HL-60 (cell line): Measurements from ENCODE around the gene MAPK10.

ENCODE experiments used
- DNase-seq, 2 experiments: peaks; one replicate each; pipeline ENCODE4 v3.0.0-alpha.2; 2010 to 2020; ENCODE audit warnings: low read depth in 1 of 2, low spot score in 1 of 2
- H3K27ac ChIP-seq: fragments of 250-450 bp; sonication (Bioruptor Pico); replicated peaks from 2 replicates; pipeline ENCODE4 v1.5.1; 2020; ENCODE audit warnings: mild to moderate bottlenecking, moderate library complexity
- H3K27me3 ChIP-seq: fragments of 250-450 bp; sonication (Bioruptor Pico); 2 replicates; pipeline ENCODE4 v1.5.1; 2021; ENCODE audit warnings: mild to moderate bottlenecking, moderate library complexity; ENCODE audit not compliant: insufficient read depth, poor library complexity, severe bottlenecking
- H3K4me3 ChIP-seq: replicated peaks from 2 replicates; pipeline ENCODE4 v1.5.1; 2011; ENCODE audit warnings: mild to moderate bottlenecking, control low read depth, low read length; ENCODE audit not compliant: insufficient read depth
- CTCF ChIP-seq: IDR thresholded peaks from one replicate; pipeline ENCODE4 v1.5.1; 2011; ENCODE audit warnings: low read length, control low read depth, inconsistent platforms; ENCODE audit not compliant: insufficient read depth
- GABPA ChIP-seq: IDR thresholded peaks from 2 replicates; pipeline ENCODE4 v1.6.1; 2012; ENCODE audit warnings: low read depth
- POLR2AphosphoS5 ChIP-seq: IDR thresholded peaks from 2 replicates; pipeline ENCODE4 v1.6.1; 2012; ENCODE audit warnings: low read depth
- REST ChIP-seq: IDR thresholded peaks from 2 replicates; pipeline ENCODE4 v1.6.1; 2012; ENCODE audit warnings: low read depth; ENCODE audit not compliant: insufficient replicate concordance
- SPI1 ChIP-seq: IDR thresholded peaks from 2 replicates; pipeline ENCODE4 v1.6.1; 2012; ENCODE audit warnings: low read depth, mild to moderate bottlenecking, borderline replicate concordance
- long read RNA-seq: library from polyadenylated mRNA; unstranded; transcript quantifications from one replicate; pipeline ENCODE4 v2.0.0, GENCODE V29; 2020

MAPK10 gene
- long read RNA-seq, partial matches to known transcripts = 0 of 2 reads
- long read RNA-seq, other reads (novel, unspliced or antisense) = 2 of 2 reads

GRCh38 chr4:86359944-86360478 lies at the start of gene MAPK10:
Gene MAPK10, minus strand, starts transcription at chr4:86360053.
- Histone ChIP-seq H3K27me3 (no peaks in the 10 kb centered on the region), H3K27ac (no peak within 1 kb of the TSS), H3K4me3 (no peak within 1 kb of the TSS)
- peak; percentile 61 to 70 for DNase-seq
- TF ChIP-seq GABPA = no peak
- TF ChIP-seq SPI1 = peak; percentile 77; the same call in 1 of the 2 replicates

- TF ChIP-seq GABPA (no peak), POLR2AphosphoS5 (no peak)
- Histone ChIP-seq H3K27ac (no peak overlapping the region), H3K27me3 (no peaks in the 10 kb centered on the region), H3K4me3 (no peak overlapping the region)
- DNase-seq = no peak
Measured at GRCh38 chr4:86403575-86403974, 43.7 kb upstream of the MAPK10 start.

- H3K27ac ChIP-seq = no peak overlapping the region
- DNase-seq = no peak
- TF ChIP-seq GABPA = no peak
- no peak for TF ChIP-seq SPI1
- TF ChIP-seq POLR2AphosphoS5 = no peak
- TF ChIP-seq REST = no peak
- TF ChIP-seq CTCF = no peak
- H3K27me3 ChIP-seq = no peaks in the 10 kb centered on the region
- H3K4me3 ChIP-seq = no peak overlapping the region
Measured at GRCh38 chr4:86401826-86402225, 42.0 kb upstream of the MAPK10 start.

DNA sequence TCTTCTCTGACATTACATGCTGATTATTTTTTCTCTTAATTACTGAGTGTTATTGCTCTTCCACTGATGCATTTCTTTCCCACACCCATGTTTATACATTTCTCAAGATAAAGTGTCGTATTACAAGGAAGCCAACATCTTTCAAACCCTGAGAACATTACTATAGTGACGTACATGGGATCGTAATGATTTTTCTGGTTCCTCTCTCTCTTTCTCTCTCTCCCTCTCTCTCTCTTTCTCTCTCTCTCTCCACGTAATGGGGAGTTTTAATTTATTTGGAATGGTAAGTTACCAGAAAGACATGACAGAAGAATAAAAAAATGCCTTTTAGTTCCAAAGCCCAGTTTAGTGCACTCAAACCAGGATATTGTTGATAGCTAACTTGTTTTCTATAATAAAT lies 40.4 kb upstream of the MAPK10 start:
- no peak for TF ChIP-seq CTCF
- TF ChIP-seq GABPA = no peak
- no peak for TF ChIP-seq REST
- no peak for TF ChIP-seq SPI1
- TF ChIP-seq POLR2AphosphoS5 = no peak
- no peaks in the 10 kb centered on the region for H3K27me3 ChIP-seq
- no peak overlapping the region for H3K27ac ChIP-seq
- H3K4me3 ChIP-seq = no peak overlapping the region
- no peak for DNase-seq

DNA sequence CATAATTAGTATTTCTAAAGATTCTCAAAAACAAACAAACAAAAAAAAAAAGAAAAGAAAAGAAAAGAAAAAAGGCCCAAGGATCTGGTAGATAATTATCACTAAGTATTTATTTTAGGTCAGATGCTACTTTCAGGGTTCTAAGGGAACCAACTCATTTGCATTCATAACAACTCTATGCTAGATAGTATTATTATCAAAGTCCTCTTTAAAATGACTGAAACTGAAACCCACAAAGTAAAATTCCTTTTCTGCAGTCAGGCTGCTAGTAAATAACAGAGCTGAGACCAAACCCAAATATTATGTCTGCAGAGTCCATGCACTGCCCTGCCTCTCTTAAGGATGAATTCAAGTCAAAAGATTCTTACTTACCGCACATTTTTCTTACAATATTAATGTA lies 38.3 kb upstream of the MAPK10 start:
- Histone ChIP-seq H3K27me3 (no peaks in the 10 kb centered on the region), H3K27ac (no peak overlapping the region), H3K4me3 (no peak overlapping the region)
- no peak for DNase-seq
- TF ChIP-seq CTCF (no peak), GABPA (no peak), REST (no peak), SPI1 (no peak), POLR2AphosphoS5 (no peak)
